K562 (cell line): Measurements from ENCODE around the gene ODC1.

Source experiments
- EP300 ChIP-seq: IDR thresholded peaks from 2 replicates; pipeline ENCODE4 v1.6.1; 2012; ENCODE audit warnings: low read length, improper control_type of control experiment
- JUN ChIP-seq, 2 experiments: sonication (generic) in 1 of 2; formaldehyde crosslinking in 1 of 2; IDR thresholded peaks; 2 replicates each; pipeline versions ENCODE4 v1.6.1 to v1.8.0; 2012 to 2022; ENCODE audit warnings: borderline replicate concordance in 2 of 2, mild to moderate bottlenecking in 2 of 2, improper control_type of control experiment in 1 of 2, low read depth in 1 of 2, low read length in 1 of 2, missing genetic modification reagents in 1 of 2
- TF ChIP-seq, protein P1 (sequence below), 3 experiments: IDR thresholded peaks in 2 of 3; conservative IDR thresholded peaks in 1 of 3; 2 replicates each; pipeline ENCODE4 v1.5.1; 2011 to 2012; ENCODE audit warnings: low read length in 3 of 3, mild to moderate bottlenecking in 3 of 3, control low read depth in 2 of 3, improper control_type of control experiment in 1 of 3, inconsistent platforms in 1 of 3, low read depth in 1 of 3, mixed read lengths in 1 of 3, moderate library complexity in 1 of 3; ENCODE audit not compliant: insufficient read depth in 2 of 3

DNA sequence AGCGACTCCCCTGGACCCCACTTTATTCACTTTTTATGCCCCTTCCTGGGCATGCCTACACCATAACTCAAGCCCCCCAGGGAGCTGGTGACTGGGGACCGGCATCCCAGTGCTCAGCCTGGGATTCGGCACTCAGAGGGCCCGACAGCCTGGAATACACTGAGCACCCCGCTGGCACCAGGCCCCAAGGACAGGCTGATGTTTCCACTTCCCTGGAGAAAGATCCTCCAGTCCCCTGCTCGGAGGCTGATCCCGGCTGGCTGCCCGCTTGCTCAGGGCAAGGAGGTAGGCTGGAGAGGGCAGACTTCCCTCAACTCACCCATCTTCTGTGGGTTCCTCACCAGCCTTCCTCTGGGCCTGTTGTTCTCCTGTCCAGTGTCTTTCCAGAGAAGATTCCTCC lies 36.6 kb downstream of the ODC1 start:
- TF ChIP-seq JUN (IDR thresholded peaks at IDR 0.05; ENCODE audit: borderline replicate concordance, low read depth, low read length) (no peak), JUN (CRISPR knock-in tag; IDR thresholded peaks at IDR 0.05; ENCODE audit: borderline replicate concordance) (no peak), EP300 (no peak)
- TF ChIP-seq, protein P1, sequence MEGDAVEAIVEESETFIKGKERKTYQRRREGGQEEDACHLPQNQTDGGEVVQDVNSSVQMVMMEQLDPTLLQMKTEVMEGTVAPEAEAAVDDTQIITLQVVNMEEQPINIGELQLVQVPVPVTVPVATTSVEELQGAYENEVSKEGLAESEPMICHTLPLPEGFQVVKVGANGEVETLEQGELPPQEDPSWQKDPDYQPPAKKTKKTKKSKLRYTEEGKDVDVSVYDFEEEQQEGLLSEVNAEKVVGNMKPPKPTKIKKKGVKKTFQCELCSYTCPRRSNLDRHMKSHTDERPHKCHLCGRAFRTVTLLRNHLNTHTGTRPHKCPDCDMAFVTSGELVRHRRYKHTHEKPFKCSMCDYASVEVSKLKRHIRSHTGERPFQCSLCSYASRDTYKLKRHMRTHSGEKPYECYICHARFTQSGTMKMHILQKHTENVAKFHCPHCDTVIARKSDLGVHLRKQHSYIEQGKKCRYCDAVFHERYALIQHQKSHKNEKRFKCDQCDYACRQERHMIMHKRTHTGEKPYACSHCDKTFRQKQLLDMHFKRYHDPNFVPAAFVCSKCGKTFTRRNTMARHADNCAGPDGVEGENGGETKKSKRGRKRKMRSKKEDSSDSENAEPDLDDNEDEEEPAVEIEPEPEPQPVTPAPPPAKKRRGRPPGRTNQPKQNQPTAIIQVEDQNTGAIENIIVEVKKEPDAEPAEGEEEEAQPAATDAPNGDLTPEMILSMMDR (IDR thresholded peaks at IDR 0.05 in 2 of 3, conservative IDR thresholded peaks at IDR 0.05 in 1 of 3; ENCODE audit: insufficient read depth in 2 of 3, low read depth in 1 of 3, low read length in 3 of 3): no peak
